ENCODE measurements around the gene METTL6.
"Not testable (repeated sequence)": the region's sequence is repeated elsewhere in the genome, so short reads cannot be mapped to it uniquely, and the experiment has no call there.

The METTL6 gene

DNA sequence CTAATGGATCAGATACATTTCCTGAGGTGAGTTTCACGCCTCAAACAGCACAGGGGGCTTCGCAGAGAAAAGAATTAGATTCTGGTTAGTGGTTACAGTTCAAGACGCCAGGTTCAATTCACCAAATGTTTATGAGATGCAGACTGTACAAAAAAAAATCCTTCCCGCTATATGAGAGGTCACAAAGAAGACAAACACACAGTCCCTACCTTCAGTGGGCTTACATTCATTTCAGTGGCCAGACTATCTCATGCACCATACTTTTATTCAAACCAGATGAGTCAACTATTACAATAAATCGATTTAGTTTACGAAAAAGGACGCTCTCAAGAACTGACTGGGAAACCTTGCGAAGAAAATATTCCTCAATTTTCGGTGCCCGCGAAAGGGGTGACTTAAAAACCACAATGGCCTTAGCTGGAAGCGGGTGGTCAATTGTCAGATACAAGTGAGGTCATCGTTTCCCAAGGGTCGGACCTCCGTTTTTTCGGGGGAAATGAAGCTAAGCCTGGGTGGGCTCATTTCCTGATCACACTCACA, 695 bp downstream of the METTL6 start:
- no peak for DNase-seq (ENCODE audit: low spot score)
- no peak for TF ChIP-seq CTCF (IDR thresholded peaks at IDR 0.05; ENCODE audit: extremely low read depth, missing control alignments)

DNA sequence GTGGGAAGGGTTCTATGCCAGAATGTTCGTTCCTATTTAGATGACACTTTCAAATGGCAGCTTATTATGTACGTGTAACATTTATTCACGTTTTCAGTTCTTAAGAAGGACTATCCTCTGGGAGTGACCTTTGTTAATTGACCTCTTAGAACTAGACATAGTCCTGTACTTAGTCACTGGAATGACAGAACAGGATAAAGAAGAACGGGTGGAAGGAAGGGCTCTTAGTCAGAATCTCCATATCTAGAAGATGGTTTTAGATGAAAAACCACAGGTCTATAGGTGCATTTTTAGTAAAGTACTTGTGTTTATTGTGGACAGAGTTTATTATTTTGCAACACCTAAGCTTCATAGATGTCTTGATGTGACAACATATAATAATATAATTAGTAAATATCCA, 6.5 kb downstream of the METTL6 start:
- DNase-seq (ENCODE audit: low spot score) = no peak
- TF ChIP-seq CTCF (IDR thresholded peaks at IDR 0.05; ENCODE audit: extremely low read depth, missing control alignments) = no peak

DNA sequence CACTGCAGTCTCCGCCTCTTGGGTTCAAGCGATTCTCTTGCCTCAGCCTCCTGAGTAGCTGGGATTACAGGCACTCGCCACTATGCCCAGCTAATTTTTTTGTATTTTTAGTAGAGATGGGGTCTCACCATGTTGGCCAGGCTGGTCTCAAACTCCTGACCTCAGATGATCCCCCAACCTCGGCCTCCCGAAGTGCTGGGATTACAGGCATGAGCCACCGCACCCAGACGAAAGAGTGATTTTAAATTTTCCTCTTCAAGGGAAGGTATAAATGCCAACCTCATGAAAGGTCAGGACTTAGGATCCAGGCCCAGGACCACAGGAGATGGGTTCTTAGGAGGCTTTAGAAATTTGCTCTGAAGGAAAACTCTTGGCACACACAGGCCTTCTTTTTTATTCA, 16.4 kb downstream of the METTL6 start:
- not testable (repeated sequence) for DNase-seq (ENCODE audit: low spot score)

DNA sequence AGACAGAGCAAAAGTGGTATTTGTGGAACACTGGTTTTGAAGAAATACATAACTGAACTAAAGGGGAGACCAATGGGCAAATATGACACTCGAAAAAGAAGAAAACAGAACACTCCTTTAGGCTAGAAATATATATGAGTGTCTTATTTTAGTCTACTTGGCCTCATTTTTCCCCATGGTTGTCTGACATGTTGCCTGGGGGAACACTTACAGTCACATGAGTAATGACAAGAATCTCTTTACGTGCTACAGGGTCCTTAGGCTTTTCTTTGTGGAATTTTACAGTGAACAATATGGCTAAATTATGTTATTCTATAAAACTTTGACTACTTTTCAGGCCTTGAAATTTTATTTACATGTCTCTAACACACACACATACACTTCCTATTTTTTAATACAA, 17.6 kb downstream of the METTL6 start:
- DNase-seq (ENCODE audit: low spot score) = no peak
- no peak for TF ChIP-seq CTCF (IDR thresholded peaks at IDR 0.05; ENCODE audit: extremely low read depth, missing control alignments)

DNA sequence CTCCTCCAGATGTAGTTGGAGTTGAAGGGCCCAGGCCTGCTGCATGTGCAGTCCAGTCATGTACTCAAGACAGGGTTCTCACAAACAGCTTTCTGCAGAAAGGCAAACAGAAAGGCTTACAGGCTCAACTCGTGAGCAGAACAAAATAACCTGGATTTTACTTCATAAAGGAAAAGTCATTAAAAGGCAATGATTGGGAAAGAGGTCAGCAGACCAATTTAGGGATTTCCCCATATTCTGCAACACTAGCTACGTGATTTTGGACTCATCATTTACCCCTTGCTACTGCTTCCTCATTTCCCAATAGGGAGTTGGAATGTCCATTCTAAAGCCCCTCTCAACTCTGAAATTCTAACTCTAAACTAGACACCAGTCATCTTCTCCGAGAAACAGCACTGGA, 18.1 kb downstream of the METTL6 start:
- DNase-seq (ENCODE audit: low spot score) = no peak
- no peak for TF ChIP-seq CTCF (IDR thresholded peaks at IDR 0.05; ENCODE audit: extremely low read depth, missing control alignments)

- DNase-seq (ENCODE audit: low spot score) = peak; percentile 50
- TF ChIP-seq CTCF (IDR thresholded peaks at IDR 0.05; ENCODE audit: extremely low read depth, missing control alignments) = peak; percentile 42
These were observed 21.8 kb downstream of the METTL6 start for GRCh38 chr3:15405448-15406050.

GRCh38 chr3:15404767-15405166, 22.6 kb downstream of the METTL6 start:
- peak; percentile 23 for DNase-seq (ENCODE audit: low spot score)
- no peak for TF ChIP-seq CTCF (IDR thresholded peaks at IDR 0.05; ENCODE audit: extremely low read depth, missing control alignments)

GRCh38 chr3:15403965-15404364, 23.4 kb downstream of the METTL6 start:
- no peak for DNase-seq (ENCODE audit: low spot score)
- no peak for TF ChIP-seq CTCF (IDR thresholded peaks at IDR 0.05; ENCODE audit: extremely low read depth, missing control alignments)
